HUES6 (cell line): ENCODE data around the gene ITGA11.

ENCODE experiments used
- H3K27ac ChIP-seq: 2 replicates; pipeline ENCODE4 v1.7.0; 2013; ENCODE audit warnings: low read depth, mild to moderate bottlenecking, low read length, inconsistent platforms
- H3K27me3 ChIP-seq: 2 replicates; pipeline ENCODE4 v1.6.1; 2013; ENCODE audit warnings: low read length; ENCODE audit not compliant: control insufficient read depth, insufficient read depth
- H3K36me3 ChIP-seq: 2 replicates; pipeline ENCODE4 v1.6.1; 2013; ENCODE audit warnings: low read length; ENCODE audit not compliant: control insufficient read depth, insufficient read depth
- H3K4me1 ChIP-seq: 2 replicates; pipeline ENCODE4 v1.6.1; 2013; ENCODE audit warnings: low read length; ENCODE audit not compliant: control insufficient read depth, insufficient read depth
- H3K4me3 ChIP-seq: 2 replicates; pipeline ENCODE4 v1.5.1; 2013; ENCODE audit warnings: low read depth, low read length
- H3K9ac ChIP-seq: one replicate; pipeline ENCODE4 v1.6.1; 2013; ENCODE audit warnings: mild to moderate bottlenecking, low read length
- H3K9me3 ChIP-seq: 2 replicates; pipeline ENCODE4 v1.6.1; 2013; ENCODE audit warnings: low read depth, low read length; ENCODE audit not compliant: control insufficient read depth, insufficient read depth

The ITGA11 gene, protein sequence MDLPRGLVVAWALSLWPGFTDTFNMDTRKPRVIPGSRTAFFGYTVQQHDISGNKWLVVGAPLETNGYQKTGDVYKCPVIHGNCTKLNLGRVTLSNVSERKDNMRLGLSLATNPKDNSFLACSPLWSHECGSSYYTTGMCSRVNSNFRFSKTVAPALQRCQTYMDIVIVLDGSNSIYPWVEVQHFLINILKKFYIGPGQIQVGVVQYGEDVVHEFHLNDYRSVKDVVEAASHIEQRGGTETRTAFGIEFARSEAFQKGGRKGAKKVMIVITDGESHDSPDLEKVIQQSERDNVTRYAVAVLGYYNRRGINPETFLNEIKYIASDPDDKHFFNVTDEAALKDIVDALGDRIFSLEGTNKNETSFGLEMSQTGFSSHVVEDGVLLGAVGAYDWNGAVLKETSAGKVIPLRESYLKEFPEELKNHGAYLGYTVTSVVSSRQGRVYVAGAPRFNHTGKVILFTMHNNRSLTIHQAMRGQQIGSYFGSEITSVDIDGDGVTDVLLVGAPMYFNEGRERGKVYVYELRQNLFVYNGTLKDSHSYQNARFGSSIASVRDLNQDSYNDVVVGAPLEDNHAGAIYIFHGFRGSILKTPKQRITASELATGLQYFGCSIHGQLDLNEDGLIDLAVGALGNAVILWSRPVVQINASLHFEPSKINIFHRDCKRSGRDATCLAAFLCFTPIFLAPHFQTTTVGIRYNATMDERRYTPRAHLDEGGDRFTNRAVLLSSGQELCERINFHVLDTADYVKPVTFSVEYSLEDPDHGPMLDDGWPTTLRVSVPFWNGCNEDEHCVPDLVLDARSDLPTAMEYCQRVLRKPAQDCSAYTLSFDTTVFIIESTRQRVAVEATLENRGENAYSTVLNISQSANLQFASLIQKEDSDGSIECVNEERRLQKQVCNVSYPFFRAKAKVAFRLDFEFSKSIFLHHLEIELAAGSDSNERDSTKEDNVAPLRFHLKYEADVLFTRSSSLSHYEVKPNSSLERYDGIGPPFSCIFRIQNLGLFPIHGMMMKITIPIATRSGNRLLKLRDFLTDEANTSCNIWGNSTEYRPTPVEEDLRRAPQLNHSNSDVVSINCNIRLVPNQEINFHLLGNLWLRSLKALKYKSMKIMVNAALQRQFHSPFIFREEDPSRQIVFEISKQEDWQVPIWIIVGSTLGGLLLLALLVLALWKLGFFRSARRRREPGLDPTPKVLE

DNA sequence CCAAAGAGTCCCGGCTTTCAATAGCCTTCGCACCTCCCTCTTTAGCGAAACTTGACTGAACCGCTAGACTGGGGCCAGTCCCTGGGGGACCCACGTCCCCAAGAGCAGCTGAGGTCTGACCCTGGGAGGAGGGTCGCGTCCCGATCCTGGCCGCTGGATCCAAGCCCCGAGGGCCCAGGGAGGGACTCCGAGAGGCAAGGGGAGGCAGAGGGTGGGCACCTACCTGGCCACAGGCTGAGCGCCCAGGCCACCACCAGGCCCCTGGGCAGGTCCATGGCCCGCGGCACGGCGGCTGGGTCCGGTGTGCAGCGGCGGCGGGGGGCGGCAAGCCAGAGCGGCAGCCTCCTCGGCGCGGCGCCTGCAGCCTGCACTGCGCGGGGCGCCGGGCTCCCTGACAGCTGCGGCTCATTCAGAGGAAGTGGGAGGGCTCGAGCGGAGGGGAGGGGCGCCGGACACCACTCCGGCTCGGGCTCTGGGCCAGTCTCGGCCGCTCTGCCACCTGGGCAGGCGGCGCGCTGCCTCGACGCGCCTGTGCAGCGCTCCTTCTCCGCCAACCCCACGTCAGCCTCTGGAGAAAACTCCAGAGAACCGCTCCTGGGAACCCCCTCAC, at the start of gene ITGA11:
Gene ITGA11 (minus strand): TSS at position 372 of the 610 bp plus-strand sequence. CDS start 97 bp downstream, at position 275.
- peaks cover 85% of the 10 kb centered on the region for H3K27me3 ChIP-seq
- H3K27ac ChIP-seq: no peak within 1 kb of the TSS

GRCh38 chr15:68481321-68481720, 49.4 kb upstream of the ITGA11 start:
- H3K4me1 ChIP-seq: peaks cover 8% of the 10 kb centered on the region
- no peak overlapping the region for H3K27ac ChIP-seq
- H3K4me3 ChIP-seq: no peak overlapping the region
- H3K9ac ChIP-seq: no peak overlapping the region
- H3K36me3 ChIP-seq: no peaks in the 10 kb centered on the region
- H3K27me3 ChIP-seq: no peaks in the 10 kb centered on the region
- no peaks in the 10 kb centered on the region for H3K9me3 ChIP-seq

More for the DNA sequence above, at the start of gene ITGA11:
- Histone ChIP-seq H3K9ac (no peak within 1 kb of the TSS), H3K36me3 (no peaks in the 10 kb centered on the region), H3K9me3 (no peaks in the 10 kb centered on the region), H3K4me1 (no peaks in the 10 kb centered on the region), H3K4me3 (peak within 1 kb of the TSS; percentile 56)

GRCh38 chr15:68480296-68480695, 48.3 kb upstream of the ITGA11 start:
- Histone ChIP-seq H3K27me3 (no peaks in the 10 kb centered on the region), H3K9me3 (no peaks in the 10 kb centered on the region), H3K9ac (no peak overlapping the region)

GRCh38 chr15:68479870-68480269, 47.9 kb upstream of the ITGA11 start:
- H3K9me3 ChIP-seq: no peaks in the 10 kb centered on the region
- H3K4me3 ChIP-seq: no peak overlapping the region
- no peaks in the 10 kb centered on the region for H3K4me1 ChIP-seq
- no peaks in the 10 kb centered on the region for H3K36me3 ChIP-seq
- no peak overlapping the region for H3K9ac ChIP-seq
- H3K27me3 ChIP-seq: no peaks in the 10 kb centered on the region
- H3K27ac ChIP-seq: no peak overlapping the region

More at GRCh38 chr15:68480296-68480695, 48.3 kb upstream of the ITGA11 start:
- Histone ChIP-seq H3K4me1 (peaks cover 3% of the 10 kb centered on the region), H3K4me3 (no peak overlapping the region), H3K36me3 (no peaks in the 10 kb centered on the region), H3K27ac (no peak overlapping the region)

DNA sequence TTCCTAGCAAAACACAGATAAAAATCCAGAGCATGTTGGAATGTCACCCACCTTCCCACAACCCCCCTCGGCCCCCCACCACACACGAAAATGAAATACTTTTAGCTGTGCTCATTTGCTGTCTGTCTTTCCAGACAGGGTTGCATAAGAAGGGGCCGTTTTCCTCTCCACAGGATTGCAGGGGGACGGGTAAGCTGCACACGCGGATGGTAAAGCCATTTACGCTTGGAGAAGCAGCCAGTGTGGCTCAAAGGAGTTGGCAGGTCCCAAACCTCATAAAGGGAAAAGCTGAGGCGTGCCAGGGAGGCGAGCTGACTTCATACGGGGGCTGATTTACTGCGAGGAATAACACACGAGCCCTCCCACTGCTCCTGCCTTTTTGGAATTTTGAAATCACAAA, 47.4 kb upstream of the ITGA11 start:
- H3K4me1 ChIP-seq: no peaks in the 10 kb centered on the region
- no peak overlapping the region for H3K27ac ChIP-seq
- H3K9ac ChIP-seq: no peak overlapping the region
- no peaks in the 10 kb centered on the region for H3K27me3 ChIP-seq
- no peak overlapping the region for H3K4me3 ChIP-seq
- H3K9me3 ChIP-seq: no peaks in the 10 kb centered on the region
- H3K36me3 ChIP-seq: no peaks in the 10 kb centered on the region

DNA sequence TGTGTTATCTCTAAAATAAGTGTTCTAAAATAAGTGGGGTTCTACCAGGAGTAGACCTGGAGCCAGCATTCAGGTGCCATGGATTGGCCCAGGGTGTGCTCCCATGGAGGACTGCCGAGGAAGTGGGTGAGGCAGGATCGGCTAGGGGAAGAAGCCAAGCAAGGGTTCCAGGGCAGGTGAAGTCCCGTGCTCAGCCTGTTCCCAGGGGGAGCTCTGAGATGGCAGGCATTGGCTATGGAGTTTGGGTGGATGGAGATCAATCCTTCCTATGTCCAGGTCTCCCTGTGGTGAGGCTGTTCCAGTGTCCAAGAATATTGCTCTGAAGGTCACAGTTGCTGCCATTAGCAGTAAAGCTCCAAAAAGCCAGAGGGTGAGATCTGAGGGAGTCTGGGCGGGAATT, 46.9 kb upstream of the ITGA11 start:
- Histone ChIP-seq H3K4me1 (no peaks in the 10 kb centered on the region), H3K36me3 (no peaks in the 10 kb centered on the region), H3K27me3 (no peaks in the 10 kb centered on the region), H3K4me3 (no peak overlapping the region), H3K27ac (no peak overlapping the region), H3K9ac (no peak overlapping the region), H3K9me3 (no peaks in the 10 kb centered on the region)

- H3K4me1 ChIP-seq: no peaks in the 10 kb centered on the region
- H3K27me3 ChIP-seq: no peaks in the 10 kb centered on the region
- no peak overlapping the region for H3K4me3 ChIP-seq
- no peaks in the 10 kb centered on the region for H3K36me3 ChIP-seq
- H3K9me3 ChIP-seq: no peaks in the 10 kb centered on the region
- H3K9ac ChIP-seq: no peak overlapping the region
- no peak overlapping the region for H3K27ac ChIP-seq
These were observed 43.5 kb upstream of the ITGA11 start for GRCh38 chr15:68475449-68475848.

- Histone ChIP-seq H3K36me3 (no peaks in the 10 kb centered on the region), H3K9ac (no peak overlapping the region), H3K27me3 (no peaks in the 10 kb centered on the region), H3K27ac (no peak overlapping the region), H3K4me1 (no peaks in the 10 kb centered on the region), H3K4me3 (no peak overlapping the region), H3K9me3 (no peaks in the 10 kb centered on the region)
These were observed 39.6 kb upstream of the ITGA11 start for GRCh38 chr15:68471541-68471940.

DNA sequence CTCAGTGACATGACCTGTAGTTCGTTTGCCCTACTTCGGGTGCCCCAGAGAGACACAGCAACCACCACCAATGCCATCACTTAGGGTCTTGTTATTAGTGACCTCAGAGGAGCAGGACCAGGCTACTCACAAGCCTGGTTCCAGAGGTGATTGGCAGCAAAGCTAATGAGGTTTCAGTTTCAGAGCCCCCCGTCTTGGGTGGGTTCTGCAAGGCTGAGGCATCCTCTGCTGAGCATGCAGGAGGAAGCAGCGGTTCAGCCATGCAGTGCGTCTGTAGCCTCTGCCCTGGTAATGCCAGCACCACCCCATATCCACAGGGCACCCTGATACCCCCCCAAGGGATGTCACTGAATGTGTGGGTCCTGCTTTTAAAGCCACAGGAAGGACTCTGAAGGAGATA, 39.0 kb upstream of the ITGA11 start:
- Histone ChIP-seq H3K4me3 (no peak overlapping the region), H3K27ac (no peak overlapping the region), H3K9ac (no peak overlapping the region), H3K4me1 (no peaks in the 10 kb centered on the region), H3K36me3 (no peaks in the 10 kb centered on the region), H3K27me3 (no peaks in the 10 kb centered on the region), H3K9me3 (no peaks in the 10 kb centered on the region)

GRCh38 chr15:68470049-68470742, 38.2 kb upstream of the ITGA11 start:
- H3K9ac ChIP-seq: no peak overlapping the region
- no peaks in the 10 kb centered on the region for H3K27me3 ChIP-seq
- H3K4me1 ChIP-seq: no peaks in the 10 kb centered on the region
- no peaks in the 10 kb centered on the region for H3K9me3 ChIP-seq
- no peaks in the 10 kb centered on the region for H3K36me3 ChIP-seq
- no peak overlapping the region for H3K27ac ChIP-seq
- no peak overlapping the region for H3K4me3 ChIP-seq
